ENCODE measurements around the gene BAIAP2L1. TPM values are rescaled to one million over a fixed set of nuclear protein-coding genes. Genes with fewer than 3 reads are reported as not detected.
"Not testable (repeated sequence)": the region's sequence is repeated elsewhere in the genome, so short reads cannot be mapped to it uniquely, and the experiment has no call there.

Gene BAIAP2L1
- total RNA-seq, 2 experiments from 2014 or later: 1.7 to 2.3 TPM

DNA sequence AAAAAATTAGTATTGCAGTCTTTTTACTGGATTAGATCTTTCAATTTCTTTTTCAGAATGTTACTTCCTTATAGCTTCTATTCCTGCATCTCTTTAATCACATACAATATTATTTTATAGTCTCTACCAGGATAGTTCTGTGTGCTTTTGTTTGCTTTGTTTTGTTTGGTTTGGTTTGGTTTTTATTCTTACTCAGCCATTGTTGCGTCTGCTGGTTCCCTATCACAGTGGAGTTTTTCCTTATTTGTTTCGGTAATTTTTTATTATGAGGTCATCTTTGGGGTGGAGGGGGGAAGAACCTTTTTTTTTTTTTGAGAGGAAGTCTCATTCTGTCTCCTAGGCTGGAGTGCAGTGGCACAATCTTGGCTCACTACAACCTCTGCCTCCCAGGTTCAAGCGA, 9.0 kb upstream of the BAIAP2L1 start:
- Mint-ChIP-seq H3K4me3 (no peak overlapping the region), H3K27me3 (no peaks in the 10 kb centered on the region), H3K4me1 (ENCODE audit: low read depth) (no peaks in the 10 kb centered on the region), H3K27ac (no peak overlapping the region), H3K36me3 (ENCODE audit: low read depth) (no peaks in the 10 kb centered on the region), H3K9me3 (no peaks in the 10 kb centered on the region)
- POLR2A ChIA-PET: no interaction called here
- TF ChIP-seq CTCF (IDR thresholded peaks at IDR 0.05): no peak
- intact Hi-C loops (cut with micrococcal nuclease): no loop called here
- ATAC-seq (no peak), DNase-seq (no peak)
- CTCF ChIA-PET: interaction anchor here (1.0 kb wide), 1 partner anchor 12 kb away, joined by 3 read pairs; no protein-coding TSS in a partner anchor

DNA sequence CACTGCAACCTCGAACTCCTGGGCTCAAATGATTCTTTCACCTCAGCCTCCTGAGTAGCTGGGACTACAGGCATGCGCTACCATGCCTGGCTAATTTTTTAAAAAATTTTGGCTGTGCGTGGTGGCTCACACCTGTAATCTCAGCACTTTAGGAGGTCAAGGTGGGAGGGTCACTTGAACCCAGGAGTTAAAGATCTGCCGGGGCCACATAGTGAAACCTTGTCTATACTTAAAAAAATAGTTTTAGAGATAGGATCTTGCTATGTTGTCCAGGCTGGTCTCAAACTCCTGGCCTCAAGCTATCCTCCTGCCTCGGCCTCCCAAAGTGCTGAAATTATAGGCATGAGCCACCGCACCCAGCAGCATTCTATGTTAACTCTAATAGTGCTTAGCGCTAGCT, 7.3 kb upstream of the BAIAP2L1 start:
- H3K27me3 Mint-ChIP-seq; H3K4me1 Mint-ChIP-seq (ENCODE audit: low read depth); H3K27ac Mint-ChIP-seq; ATAC-seq; DNase-seq; intact Hi-C loops (cut with micrococcal nuclease); H3K36me3 Mint-ChIP-seq (ENCODE audit: low read depth); POLR2A ChIA-PET; H3K4me3 Mint-ChIP-seq; H3K9me3 Mint-ChIP-seq: not testable (repeated sequence)
- CTCF ChIA-PET: interaction anchor here (1.2 kb wide), 1 partner anchor 13 kb away, joined by 3 read pairs; no protein-coding TSS in a partner anchor

GRCh38 chr7:98406827-98407226, 5.9 kb upstream of the BAIAP2L1 start:
- no peaks in the 10 kb centered on the region for H3K4me1 Mint-ChIP-seq (ENCODE audit: low read depth)
- DNase-seq (no peak), ATAC-seq (no peak)
- TF ChIP-seq CTCF (IDR thresholded peaks at IDR 0.05): no peak
- H3K36me3 Mint-ChIP-seq (ENCODE audit: low read depth): no peaks in the 10 kb centered on the region
- intact Hi-C loops (cut with micrococcal nuclease): no loop called here
- POLR2A ChIA-PET: no interaction called here
- H3K4me3 Mint-ChIP-seq: no peak overlapping the region
- H3K27me3 Mint-ChIP-seq: peaks cover 1% of the 10 kb centered on the region
- H3K27ac Mint-ChIP-seq: no peak overlapping the region
- CTCF ChIA-PET: no interaction called here
- H3K9me3 Mint-ChIP-seq: no peaks in the 10 kb centered on the region

- intact Hi-C loops (cut with micrococcal nuclease): no loop called here
- Mint-ChIP-seq H3K36me3 (ENCODE audit: low read depth) (no peaks in the 10 kb centered on the region), H3K27ac (no peak overlapping the region), H3K27me3 (peaks cover 3% of the 10 kb centered on the region), H3K9me3 (no peaks in the 10 kb centered on the region), H3K4me1 (ENCODE audit: low read depth) (no peaks in the 10 kb centered on the region), H3K4me3 (no peak overlapping the region)
- ChIA-PET POLR2A (interaction anchor here (0.6 kb wide), 1 partner anchor 133 kb away, joined by 3 read pairs; no protein-coding TSS in a partner anchor), CTCF (interaction anchor here (1.1 kb wide), 1 partner anchor 202 kb away, joined by 3 read pairs; no protein-coding TSS in a partner anchor)
- ATAC-seq (no peak), DNase-seq (no peak)
- no peak for TF ChIP-seq CTCF (IDR thresholded peaks at IDR 0.05)
Observed at GRCh38 chr7:98404840-98405239, 4.0 kb upstream of the BAIAP2L1 start.

- Mint-ChIP-seq H3K9me3 (no peaks in the 10 kb centered on the region), H3K36me3 (ENCODE audit: low read depth) (no peaks in the 10 kb centered on the region), H3K4me1 (ENCODE audit: low read depth) (no peaks in the 10 kb centered on the region), H3K27me3 (peaks cover 16% of the 10 kb centered on the region), H3K4me3 (peak overlapping the region; percentile 33), H3K27ac (no peak overlapping the region)
- DNase-seq (no peak), ATAC-seq (no peak)
- ChIA-PET POLR2A (no interaction called here), CTCF (interaction anchor here (1.7 kb wide), 1 partner anchor 132 kb away, joined by 4 read pairs; no protein-coding TSS in a partner anchor)
- intact Hi-C loops (cut with micrococcal nuclease): no loop called here
- no peak for TF ChIP-seq CTCF (IDR thresholded peaks at IDR 0.05)
Observed at GRCh38 chr7:98399890-98400541, 874 bp downstream of the BAIAP2L1 start.

Measured in activated CD8-positive, alpha-beta T cell treated with anti-CD3 and anti-CD28 coated beads for 36 hours (primary cell).